Endothelial cell of hepatic sinusoid (primary cell): ENCODE results near the gene GAP43.

Experiments
- in situ Hi-C: cut with HindIII; loops from 2 replicates; pipeline ENCODE4 v1.10.0; 2017; ENCODE audit warnings: low sequenced_read_pairs

GAP43 gene

GRCh38 chr3:115627180-115628074, 4.1 kb downstream of the GAP43 start:
- in situ Hi-C loops: no loop called here

GRCh38 chr3:115628075-115628412, 4.7 kb downstream of the GAP43 start:
- in situ Hi-C loops: no loop called here

GRCh38 chr3:115630850-115631249, 7.5 kb downstream of the GAP43 start:
- in situ Hi-C loops: no loop called here

GRCh38 chr3:115632026-115632425, 8.7 kb downstream of the GAP43 start:
- in situ Hi-C loops: no loop called here

- in situ Hi-C loops: no loop called here
Measured at GRCh38 chr3:115633467-115633866, 10.2 kb downstream of the GAP43 start.

- in situ Hi-C loops: no loop called here
Measured at GRCh38 chr3:115634052-115634451, 10.7 kb downstream of the GAP43 start.

- in situ Hi-C loops: no loop called here
Measured at GRCh38 chr3:115635406-115635805, 12.1 kb downstream of the GAP43 start.

- in situ Hi-C loops: no loop called here
Measured at GRCh38 chr3:115638241-115638640, 14.9 kb downstream of the GAP43 start.

- in situ Hi-C loops: no loop called here
Measured at GRCh38 chr3:115638991-115639390, 15.7 kb downstream of the GAP43 start.

GRCh38 chr3:115644391-115644790, 21.1 kb downstream of the GAP43 start:
- in situ Hi-C loops: no loop called here

- in situ Hi-C loops: no loop called here
Measured at GRCh38 chr3:115646027-115646690, 22.8 kb downstream of the GAP43 start.

- in situ Hi-C loops: no loop called here
Measured at GRCh38 chr3:115648559-115648958, 25.2 kb downstream of the GAP43 start.

- in situ Hi-C loops: no loop called here
Measured at GRCh38 chr3:115651087-115651486, 27.8 kb downstream of the GAP43 start.

GRCh38 chr3:115651599-115651998, 28.3 kb downstream of the GAP43 start:
- in situ Hi-C loops: no loop called here

GRCh38 chr3:115652738-115653137, 29.4 kb downstream of the GAP43 start:
- in situ Hi-C loops: no loop called here

GRCh38 chr3:115655761-115656282, 32.5 kb downstream of the GAP43 start:
- in situ Hi-C loops: no loop called here

- in situ Hi-C loops: no loop called here
Measured at GRCh38 chr3:115657168-115657567, 33.9 kb downstream of the GAP43 start.

GRCh38 chr3:115658032-115658336, 34.7 kb downstream of the GAP43 start:
- in situ Hi-C loops: no loop called here

GRCh38 chr3:115658337-115659181, 35.2 kb downstream of the GAP43 start:
- in situ Hi-C loops: no loop called here

GRCh38 chr3:115659253-115660220, 36.2 kb downstream of the GAP43 start:
- in situ Hi-C loops: no loop called here
